Fibroblast of gingiva (primary cell): ENCODE results near the gene HIGD1B.

ENCODE experiments used
- DNase-seq: peaks from one replicate; pipeline ENCODE4 v3.0.0-alpha.2; 2011; ENCODE audit warnings: low read depth

HIGD1B gene

GRCh38 chr17:44837196-44837595 is 10.5 kb upstream of the HIGD1B start:
- DNase-seq: no peak

GRCh38 chr17:44840274-44840673 is 7.4 kb upstream of the HIGD1B start:
- DNase-seq: no peak

- peak; percentile 35 for DNase-seq
Measured at GRCh38 chr17:44840936-44841335, 6.7 kb upstream of the HIGD1B start.

- DNase-seq: no peak
Measured at GRCh38 chr17:44842748-44843147, 4.9 kb upstream of the HIGD1B start.

- no peak for DNase-seq
Measured at GRCh38 chr17:44844390-44844830, 3.3 kb upstream of the HIGD1B start.

- DNase-seq: no peak
Measured at GRCh38 chr17:44846206-44846605, 1.5 kb upstream of the HIGD1B start.

GRCh38 chr17:44848257-44848795 is 643 bp downstream of the HIGD1B start:
- no peak for DNase-seq

GRCh38 chr17:44848961-44849489 is 1.3 kb downstream of the HIGD1B start:
- DNase-seq: no peak

- DNase-seq: no peak
Measured at GRCh38 chr17:44850025-44850424, 2.3 kb downstream of the HIGD1B start.

GRCh38 chr17:44850612-44851011 is 2.9 kb downstream of the HIGD1B start:
- no peak for DNase-seq

- no peak for DNase-seq
Measured at GRCh38 chr17:44854192-44854591, 6.5 kb downstream of the HIGD1B start.

GRCh38 chr17:44859701-44860100 is 12.0 kb downstream of the HIGD1B start:
- DNase-seq: no peak

- DNase-seq: no peak
Measured at GRCh38 chr17:44862278-44862914, 14.7 kb downstream of the HIGD1B start.

GRCh38 chr17:44863061-44863918 is 15.6 kb downstream of the HIGD1B start:
- DNase-seq: no peak

GRCh38 chr17:44864831-44865230 is 17.1 kb downstream of the HIGD1B start:
- DNase-seq: no peak

GRCh38 chr17:44865231-44865660 is 17.6 kb downstream of the HIGD1B start:
- peak; percentile 57 for DNase-seq

- peak; percentile 82 for DNase-seq
Measured at GRCh38 chr17:44865931-44866330, 18.2 kb downstream of the HIGD1B start.

- DNase-seq: peak; percentile 8
Measured at GRCh38 chr17:44867841-44868240, 20.2 kb downstream of the HIGD1B start.

GRCh38 chr17:44871556-44871955 is 23.9 kb downstream of the HIGD1B start:
- no peak for DNase-seq

GRCh38 chr17:44872131-44872768 is 24.6 kb downstream of the HIGD1B start:
- DNase-seq: peak; percentile 42

GRCh38 chr17:44875761-44876160 is 28.1 kb downstream of the HIGD1B start:
- no peak for DNase-seq

GRCh38 chr17:44877121-44877520 is 29.4 kb downstream of the HIGD1B start:
- DNase-seq: no peak
